GM19328 (cell line): ENCODE data around the gene AGK.

Experiments used
- ATAC-seq: cut with Tn5 transposase; IDR thresholded peaks from one replicate; pipeline ENCODE4 v1.9.1; 2021; ENCODE audit warnings: mild to moderate bottlenecking, moderate library complexity; ENCODE audit not compliant: unreplicated experiment

AGK gene

DNA sequence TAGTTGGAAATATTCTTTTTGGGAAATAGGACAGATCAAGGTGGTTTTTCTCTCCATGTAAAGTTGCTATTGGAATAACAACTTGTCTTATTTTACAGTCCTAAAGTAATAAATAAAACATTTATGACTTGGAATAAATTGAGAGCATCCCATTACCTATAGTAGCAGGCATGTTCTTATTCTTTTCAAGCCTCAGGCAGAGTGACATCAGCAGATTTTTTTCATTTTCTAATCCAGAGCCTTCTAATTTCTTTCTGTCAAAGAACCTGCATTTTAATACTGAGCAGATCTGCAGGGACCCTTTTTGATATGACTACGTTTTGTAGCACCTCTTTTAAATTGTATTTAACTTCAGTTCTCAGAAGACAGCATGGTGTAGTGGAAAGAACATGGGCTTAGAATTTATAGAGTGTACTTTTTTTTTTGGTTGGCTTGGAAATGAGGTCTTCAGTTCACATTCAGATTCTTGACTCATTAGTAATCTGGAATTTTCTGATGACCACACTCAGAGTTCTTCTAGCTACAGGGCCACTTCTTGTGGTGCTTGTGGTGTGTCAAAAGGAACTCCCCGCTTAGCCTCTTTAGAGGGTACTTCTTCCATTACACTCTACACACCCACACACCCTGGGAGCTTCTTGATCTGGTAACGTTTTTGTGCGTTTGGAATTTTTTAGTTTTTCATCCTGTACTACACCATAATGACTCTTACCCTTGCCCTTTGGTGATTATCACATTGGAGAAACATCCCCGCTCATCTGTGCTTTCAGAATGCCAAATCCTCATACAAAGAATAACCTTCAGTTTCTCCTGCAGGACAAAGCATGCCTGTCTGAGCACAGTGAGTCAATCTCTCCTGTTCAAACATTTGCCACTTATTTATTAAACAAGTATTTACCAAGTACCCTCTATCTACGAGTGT lies 34.6 kb downstream of the AGK start:
- peak; percentile 88 for ATAC-seq

DNA sequence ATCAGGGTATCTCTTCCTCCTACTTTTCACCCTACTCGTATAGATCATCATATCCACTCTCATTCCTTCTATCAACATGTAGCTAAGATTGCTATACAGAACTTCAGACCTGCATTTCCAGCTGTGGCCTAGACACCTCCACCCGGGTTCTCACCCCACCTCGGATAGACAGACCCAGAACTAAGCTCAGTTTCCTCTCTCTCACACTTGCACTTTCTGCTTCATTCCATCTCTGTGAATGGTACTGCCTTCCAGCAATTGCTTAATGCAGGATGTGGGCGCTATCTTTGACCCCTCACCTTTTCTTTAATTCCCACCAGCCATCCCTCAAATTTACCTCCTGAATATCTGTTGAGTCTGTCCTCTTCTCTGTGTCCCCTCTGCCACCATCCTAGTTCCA lies 35.7 kb downstream of the AGK start:
- no peak for ATAC-seq

DNA sequence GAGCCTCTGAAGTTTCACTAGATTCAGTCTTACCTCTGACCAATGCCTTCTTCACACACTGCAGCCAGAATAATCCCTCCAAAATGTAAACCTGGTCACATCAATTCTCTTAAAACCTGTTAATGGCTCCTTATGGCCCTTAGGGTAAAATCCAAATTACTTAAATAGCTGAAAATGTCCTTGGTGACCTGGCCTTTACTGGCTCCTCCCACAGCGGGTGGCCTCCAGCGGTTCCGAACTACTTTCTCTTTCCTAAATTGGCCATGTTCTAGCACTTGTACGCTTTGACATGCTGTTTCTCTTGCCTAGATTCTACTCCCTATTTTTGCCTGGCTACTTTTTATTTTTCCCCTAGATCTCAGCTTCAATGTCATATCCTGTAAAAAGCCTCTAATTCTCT lies 36.1 kb downstream of the AGK start:
- ATAC-seq: no peak

DNA sequence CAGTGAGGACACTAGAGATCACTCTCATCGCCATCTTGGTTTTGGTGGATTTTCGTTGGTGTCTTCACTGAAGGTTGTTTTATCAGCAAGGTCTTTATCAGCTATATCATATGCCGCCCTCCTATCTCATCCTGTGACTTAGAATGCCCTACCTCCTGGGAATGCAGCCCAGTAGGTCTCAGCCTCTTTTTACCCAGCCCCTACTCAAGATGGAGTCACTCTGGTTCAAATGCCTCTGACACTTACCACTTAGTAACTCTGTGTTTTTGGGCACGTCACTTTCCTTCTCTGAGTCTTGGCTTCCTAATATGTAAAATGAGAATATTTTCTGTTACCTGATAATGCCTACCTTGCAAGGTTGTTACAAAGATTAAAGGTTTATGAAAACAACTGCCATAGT lies 37.7 kb downstream of the AGK start:
- ATAC-seq: no peak

DNA sequence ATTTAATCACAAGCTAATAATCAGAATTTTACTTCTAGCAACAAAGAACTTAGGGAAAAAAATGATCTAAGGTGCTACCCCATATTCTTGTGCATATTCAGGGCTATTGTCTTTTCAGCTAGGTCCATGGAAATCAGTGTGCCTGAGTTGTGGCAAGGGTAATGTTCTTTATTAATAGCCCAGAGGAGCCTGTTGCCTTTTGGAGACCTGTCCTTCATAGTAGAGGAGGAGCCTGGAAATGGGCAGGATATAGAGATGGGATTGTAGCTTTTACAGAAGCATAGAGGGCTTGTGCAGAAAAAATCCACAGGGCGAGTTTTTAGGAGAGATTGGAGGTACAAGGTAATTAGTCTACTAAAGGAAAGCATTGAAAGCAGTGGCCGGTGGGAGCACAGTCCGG lies 38.9 kb downstream of the AGK start:
- ATAC-seq: no peak

DNA sequence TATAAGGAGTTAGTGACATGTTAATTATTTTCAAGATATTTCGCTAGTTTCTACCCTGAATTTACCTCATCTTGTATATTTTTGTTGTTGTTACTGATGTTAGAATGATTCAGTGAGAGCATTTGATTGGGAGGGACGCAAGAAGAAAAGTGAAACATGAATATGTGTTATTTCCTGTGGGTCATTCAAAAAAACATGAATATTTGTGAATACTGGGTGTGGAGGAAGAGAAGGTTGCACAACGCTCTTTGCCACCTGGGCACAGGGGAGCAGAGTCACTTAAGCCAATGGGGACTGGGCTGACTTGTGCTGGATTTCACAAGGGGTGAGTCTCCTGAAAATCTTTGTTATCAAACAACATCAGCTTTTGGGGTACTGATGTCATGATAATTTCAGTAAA lies 39.5 kb downstream of the AGK start:
- ATAC-seq: no peak

DNA sequence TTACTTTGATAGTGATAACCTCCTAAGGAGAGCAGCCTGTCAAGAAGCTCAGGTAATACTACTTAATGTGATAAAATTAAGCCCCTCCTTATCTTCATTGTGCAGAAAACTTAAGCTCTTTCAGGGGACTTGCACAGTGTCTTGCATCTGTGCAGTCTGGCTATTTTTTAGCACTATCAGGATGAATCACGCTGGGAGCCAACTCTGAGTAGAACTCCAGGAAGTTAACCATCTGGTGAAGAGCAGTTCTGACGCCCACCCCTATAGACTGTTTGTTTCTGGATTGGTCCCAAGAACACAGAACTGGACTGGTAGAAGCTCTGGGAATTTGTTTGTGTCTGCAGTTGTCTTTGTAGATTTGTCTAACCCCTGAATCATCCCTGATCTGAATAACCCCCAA lies 41.9 kb downstream of the AGK start:
- ATAC-seq: no peak

DNA sequence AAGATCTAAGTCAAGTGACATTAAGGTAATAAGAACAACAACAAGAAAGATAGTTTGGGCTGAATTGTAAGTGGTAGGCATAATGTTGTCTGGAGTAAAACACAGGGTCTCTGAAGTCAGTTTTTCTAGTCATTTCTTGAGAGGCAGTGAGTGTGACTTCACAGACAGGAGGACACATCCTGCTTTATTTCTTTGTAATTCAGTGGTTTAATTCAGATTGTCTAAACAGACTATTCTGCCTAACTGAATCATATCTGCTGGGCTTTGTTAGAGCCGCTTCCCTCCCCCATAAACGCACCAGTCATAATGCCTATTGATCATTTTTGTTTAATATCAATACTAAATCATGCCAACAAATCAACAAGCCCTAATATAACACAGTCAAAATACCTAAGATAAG lies 46.8 kb downstream of the AGK start:
- ATAC-seq: no peak

DNA sequence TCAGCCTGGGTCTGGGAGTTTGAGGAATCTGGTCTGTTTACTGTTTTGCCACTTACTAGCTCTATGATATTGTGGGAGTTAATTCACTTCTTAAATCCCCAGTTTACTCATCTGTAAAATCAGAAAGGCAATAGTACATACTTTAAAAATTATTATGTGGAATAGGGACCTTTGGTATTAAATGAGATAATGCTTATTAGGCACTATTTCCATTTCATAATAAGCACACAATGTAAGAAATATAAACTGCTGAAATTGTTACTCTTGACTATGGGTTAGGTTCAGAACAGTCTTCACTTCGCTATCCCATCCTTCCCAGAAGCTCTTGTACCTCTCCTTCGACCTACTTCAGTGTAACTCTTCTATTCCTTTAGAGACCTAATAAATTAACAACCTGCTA lies 47.2 kb downstream of the AGK start:
- no peak for ATAC-seq

DNA sequence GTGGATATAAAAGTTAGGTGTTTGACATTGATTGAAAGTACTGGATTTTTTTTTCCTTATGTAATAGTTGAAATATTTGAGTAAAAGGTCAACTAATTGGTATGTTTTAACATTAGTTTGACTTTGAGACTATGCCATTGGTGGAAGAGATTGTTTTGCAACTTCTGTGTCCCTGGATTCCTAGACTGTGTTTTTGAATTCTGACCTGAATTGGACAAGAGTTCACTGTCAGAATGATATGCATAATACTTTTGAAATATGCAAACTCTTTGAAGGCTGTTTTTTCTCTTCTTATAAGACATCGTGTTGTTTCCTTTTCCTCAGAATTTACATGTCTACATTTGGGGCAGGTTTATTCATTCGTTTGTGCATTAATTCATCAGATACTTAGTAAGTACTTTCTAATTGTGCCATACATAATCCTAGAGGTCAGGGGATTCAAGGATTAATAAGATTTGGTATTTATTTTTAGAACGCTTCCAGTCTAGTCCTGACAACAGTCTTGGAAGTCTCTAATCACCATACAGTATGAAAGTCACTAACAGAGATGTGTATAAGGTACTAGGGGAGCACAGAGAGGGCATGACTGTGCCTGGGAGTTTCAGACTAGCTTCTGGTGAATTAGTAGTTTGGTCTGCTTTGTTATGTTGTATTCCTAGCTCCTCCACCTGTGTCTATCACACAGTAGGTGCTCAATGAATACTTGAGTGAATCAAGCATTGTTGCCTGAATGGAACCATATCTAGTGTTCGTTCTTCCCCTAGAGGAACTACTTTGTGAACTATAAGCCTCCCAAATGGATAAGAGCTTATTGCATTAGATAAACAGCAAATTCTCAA lies 49.2 kb downstream of the AGK start:
- ATAC-seq: no peak

DNA sequence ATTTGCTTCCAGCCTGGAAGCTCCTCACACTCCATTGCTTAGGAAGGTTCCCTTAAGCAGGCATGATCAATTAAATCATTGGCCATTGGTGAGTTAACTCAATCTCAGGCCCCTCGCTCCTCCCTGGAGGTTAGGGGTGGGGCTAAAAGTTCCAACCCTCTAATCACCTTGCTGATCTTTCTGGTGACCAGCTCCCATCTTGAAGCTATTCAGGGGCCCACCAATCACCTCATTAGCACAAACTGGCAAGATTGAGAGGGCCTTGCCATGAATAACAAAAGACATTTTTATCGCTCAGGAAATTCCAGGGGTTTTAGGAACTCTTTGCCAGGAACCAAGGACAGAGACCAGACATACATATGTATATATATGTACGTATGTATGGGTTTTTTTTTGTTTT lies 58.4 kb downstream of the AGK start:
- ATAC-seq: no peak

DNA sequence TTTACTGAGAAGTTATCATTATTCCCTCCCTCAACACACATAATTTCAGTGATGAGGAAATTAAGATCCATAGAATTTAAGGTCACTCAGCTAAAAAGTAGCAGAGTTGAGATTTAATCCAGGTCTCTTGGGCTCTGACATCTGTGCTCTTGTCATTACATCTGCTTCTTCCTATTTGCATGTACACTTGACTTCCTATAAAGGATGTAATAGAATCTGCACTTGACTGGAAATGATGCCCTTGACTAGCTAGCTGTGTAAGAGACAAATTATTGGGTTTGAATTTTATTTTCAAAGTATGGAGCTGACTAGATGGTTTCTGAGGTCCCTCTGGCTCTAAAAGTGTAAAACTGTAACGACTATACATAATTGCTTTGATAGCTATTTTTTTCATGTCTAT lies 59.5 kb downstream of the AGK start:
- ATAC-seq: no peak

DNA sequence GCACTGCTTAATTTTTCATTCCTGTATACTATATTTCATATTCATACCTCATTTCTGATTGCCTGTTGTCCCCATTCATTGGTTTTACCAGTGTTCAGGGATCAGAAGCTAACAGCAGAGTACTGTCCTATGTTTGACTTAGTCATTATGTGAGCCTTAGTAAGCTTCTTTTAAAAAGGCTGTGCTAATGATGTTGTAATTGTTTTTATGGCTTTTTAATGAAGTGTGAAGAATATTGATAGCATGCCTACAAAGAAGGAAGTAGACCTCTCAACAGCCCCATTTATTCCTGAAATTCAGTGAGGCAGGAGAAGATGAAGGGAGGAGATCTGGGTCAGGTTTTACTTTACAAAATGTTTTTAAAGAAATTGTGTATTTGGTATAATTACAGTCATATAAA lies 61.7 kb downstream of the AGK start:
- no peak for ATAC-seq

DNA sequence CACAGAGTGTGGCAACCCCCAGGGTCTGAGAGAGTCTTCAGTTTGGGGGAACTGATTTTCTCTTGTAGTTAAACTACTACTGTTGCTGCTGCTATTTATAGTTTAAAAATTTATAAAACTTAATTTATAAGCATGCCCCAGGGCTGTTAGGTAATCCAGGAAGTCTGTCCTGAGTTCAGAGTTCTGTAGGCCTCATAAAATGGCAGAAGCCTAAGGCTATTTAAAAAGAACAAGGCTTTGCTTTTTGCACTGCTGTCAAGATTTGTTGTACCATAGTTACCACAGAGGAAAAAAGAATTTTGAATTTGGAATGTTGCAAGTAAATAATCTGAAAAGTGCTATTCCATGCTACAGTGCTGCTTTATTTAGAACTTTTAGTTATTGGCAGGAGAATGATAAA lies 66.1 kb downstream of the AGK start:
- ATAC-seq: no peak

DNA sequence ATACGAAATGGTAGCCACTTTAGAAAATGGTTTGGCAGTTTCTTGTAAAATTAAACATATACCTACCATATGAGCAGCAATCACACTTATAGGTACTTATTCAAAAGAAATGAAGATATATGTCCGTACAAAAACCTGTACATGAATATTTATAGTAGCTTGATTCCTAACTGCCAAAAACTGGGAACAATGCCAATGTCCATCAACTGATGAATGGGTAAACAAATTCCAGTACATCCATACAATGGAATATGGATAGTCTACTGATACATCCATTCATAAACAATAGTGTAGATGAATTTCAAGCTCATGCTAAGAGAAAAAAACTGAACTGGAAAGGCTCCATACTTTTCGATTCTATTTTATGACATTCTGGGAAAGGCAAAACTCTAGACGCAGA lies 68.5 kb downstream of the AGK start:
- no peak for ATAC-seq

DNA sequence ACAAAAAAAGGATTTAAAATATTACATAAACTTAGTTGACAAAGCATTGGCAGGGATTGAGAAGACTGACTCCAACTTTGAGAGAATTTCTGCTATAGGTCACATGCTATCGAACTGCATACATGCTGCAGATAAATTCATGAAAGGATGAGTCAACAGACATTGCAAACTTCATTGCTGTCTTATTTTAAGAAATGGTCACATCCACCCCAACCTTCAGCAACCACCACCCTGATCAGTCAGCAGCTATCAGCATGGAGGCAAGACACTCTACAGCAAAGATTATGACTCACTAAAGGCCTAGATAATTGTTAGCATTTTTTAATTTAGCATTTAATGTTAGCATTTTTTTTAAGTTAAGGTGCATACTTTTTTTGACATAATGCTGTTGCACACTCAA lies 73.6 kb downstream of the AGK start:
- no peak for ATAC-seq

DNA sequence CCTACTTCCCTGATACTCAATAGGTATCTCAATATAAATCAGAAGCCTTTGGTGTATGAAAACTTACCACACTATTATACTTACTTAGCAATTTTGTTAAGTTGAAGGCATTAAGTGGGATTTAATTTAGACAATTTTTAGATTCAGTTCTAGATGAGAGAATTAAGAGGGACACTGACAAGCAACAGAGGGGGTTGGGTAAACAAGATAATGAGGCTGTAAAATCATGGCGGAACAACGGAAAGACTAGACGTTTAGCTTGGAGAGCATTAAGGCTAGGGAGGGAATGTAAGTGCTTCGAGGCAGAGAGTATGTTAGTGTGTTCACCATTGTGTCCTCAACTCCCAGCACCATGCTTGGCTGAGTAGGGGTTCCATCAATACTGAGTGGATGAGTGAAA lies 79.4 kb downstream of the AGK start:
- no peak for ATAC-seq

DNA sequence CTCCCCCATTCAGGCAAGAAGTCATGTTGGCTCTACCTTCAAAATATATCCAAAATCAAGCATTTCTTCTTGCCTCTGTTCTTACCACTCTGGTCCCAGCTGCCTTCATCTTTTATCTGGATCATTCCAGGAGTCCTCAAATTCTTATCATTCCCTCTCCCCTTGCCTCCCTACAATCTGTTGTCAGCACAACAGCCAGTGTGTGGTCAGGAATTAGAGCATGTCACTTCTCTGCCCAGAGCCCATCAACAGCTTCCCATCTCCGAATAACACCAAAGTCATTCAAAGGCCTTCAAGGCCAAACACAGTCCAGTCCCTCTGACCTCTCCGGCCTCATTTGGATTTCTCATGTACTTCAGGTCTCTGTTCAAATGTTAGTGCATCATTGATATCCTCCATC lies 80.3 kb downstream of the AGK start:
- no peak for ATAC-seq

DNA sequence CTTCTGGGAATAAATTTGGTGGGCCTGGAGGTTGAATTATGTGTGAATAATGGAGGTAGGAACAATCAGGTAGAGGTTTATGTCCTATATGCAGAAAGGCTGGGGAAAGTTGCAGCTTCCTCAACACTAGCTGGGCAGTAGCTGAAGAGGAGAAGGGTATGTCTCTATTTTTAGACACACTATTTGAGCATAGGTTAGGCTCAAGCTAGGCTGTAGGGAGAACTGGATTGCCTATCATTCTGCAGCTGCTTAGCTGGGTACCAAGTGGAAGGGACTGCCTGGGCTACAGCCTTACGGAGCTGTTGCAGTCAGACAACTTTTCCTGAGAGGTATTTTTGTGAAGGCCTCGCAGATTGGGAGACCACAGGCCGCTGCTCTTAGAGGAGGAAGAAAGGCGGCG lies 82.9 kb downstream of the AGK start:
- ATAC-seq: no peak

DNA sequence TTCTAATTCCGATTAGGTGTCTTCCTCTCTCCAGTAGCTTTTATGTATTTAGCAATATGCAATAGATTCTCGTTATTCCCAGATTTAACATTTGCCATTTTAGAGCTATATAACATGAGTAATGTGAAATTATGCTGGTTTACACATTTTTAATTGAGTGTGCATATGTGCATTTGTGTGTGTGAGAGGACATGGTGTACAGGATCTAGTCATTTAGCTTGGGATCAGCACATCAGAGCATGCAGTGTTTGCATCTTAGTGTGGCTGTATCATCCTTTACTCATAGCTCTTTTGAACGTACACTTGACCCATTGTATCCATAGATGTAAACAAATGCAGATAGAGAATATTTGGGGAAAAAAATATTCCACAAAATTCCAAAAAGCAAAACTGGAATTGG lies 84.8 kb downstream of the AGK start:
- ATAC-seq: no peak

DNA sequence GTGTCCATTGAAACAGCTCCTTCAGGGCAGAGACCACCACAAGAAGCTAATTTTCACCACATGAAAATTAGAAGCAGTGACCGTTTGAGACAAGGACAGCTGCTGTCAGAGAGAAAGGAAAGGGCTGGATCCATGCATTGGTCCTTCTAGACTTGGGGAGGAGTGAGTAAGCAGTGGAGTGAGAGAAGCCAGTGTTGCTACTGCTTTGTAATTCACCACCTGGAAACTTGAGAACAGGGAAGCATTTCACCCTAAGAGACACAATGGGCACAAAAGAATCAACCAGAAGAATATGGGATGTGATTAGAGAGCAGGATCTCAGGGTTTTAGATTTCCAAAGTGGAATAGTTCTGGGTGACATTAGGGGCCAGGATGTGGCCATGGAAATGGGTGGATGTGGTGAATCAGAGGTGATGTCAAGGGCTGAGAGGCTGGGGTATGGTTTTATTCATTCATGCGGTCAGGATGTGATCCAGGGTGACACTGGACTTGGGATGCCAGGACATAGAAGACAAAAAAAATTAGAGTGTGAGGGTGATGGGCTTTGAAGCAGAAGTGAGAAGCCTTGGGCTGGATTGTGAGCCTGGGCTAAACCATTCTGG lies 89.1 kb downstream of the AGK start:
- ATAC-seq: no peak

DNA sequence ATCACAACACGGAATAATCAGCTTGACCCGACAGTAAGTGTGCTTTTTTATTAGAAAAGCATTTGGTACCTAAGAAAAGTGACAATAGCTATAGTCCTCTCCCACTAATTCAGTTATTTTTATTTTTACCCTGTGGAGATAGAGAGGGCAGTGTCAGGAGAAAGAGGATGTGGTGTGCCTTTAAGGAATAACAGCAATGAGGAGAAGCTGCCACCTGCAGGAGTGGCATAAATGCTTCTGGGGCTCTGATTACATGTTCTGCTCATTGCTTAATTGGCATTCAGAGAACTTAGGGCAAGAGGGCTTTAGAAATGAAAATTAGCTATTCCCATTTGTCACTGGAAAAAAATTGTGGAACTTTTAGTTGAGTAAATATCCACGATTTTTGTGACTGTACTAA lies 90.7 kb downstream of the AGK start:
- no peak for ATAC-seq
